ENCODE data around the gene KRTAP4-4.

- TF ChIP-seq EZH2 (IDR thresholded peaks at IDR 0.05; ENCODE audit: insufficient read depth, low read length), result no peak
- TF ChIP-seq, protein P1, sequence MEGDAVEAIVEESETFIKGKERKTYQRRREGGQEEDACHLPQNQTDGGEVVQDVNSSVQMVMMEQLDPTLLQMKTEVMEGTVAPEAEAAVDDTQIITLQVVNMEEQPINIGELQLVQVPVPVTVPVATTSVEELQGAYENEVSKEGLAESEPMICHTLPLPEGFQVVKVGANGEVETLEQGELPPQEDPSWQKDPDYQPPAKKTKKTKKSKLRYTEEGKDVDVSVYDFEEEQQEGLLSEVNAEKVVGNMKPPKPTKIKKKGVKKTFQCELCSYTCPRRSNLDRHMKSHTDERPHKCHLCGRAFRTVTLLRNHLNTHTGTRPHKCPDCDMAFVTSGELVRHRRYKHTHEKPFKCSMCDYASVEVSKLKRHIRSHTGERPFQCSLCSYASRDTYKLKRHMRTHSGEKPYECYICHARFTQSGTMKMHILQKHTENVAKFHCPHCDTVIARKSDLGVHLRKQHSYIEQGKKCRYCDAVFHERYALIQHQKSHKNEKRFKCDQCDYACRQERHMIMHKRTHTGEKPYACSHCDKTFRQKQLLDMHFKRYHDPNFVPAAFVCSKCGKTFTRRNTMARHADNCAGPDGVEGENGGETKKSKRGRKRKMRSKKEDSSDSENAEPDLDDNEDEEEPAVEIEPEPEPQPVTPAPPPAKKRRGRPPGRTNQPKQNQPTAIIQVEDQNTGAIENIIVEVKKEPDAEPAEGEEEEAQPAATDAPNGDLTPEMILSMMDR (IDR thresholded peaks at IDR 0.05; ENCODE audit: insufficient read depth, low read depth, low read length), result no peak
These were observed at the start of gene KRTAP4-4 for GRCh38 chr17:41160648-41161047.

Measured in astrocyte (in vitro differentiated cells and primary cell).